DMS53 (cell line): Measurements from ENCODE around the gene PTPRQ.

Source experiments
- DNase-seq: peaks from one replicate; lab custom pipeline; 2025; lab: John Stamatoyannopoulos, UW

The PTPRQ gene

GRCh38 chr12:80472911-80473500 lies 29.0 kb downstream of the PTPRQ start:
- peak; percentile 91 for DNase-seq

GRCh38 chr12:80477521-80478145 lies 33.6 kb downstream of the PTPRQ start:
- DNase-seq = peak; percentile 34

- no peak for DNase-seq
Measured at GRCh38 chr12:80484746-80485145, 40.7 kb downstream of the PTPRQ start.

- peak; percentile 40 for DNase-seq
Measured at GRCh38 chr12:80485222-80485987, 41.4 kb downstream of the PTPRQ start.

GRCh38 chr12:80490329-80490728 lies 46.3 kb downstream of the PTPRQ start:
- DNase-seq = no peak

GRCh38 chr12:80491166-80491565 lies 47.1 kb downstream of the PTPRQ start:
- DNase-seq = no peak

GRCh38 chr12:80493466-80493865 lies 49.4 kb downstream of the PTPRQ start:
- DNase-seq = peak; percentile 59

GRCh38 chr12:80494836-80495235 lies 50.8 kb downstream of the PTPRQ start:
- no peak for DNase-seq

GRCh38 chr12:80498059-80498728 lies 54.2 kb downstream of the PTPRQ start:
- no peak for DNase-seq

GRCh38 chr12:80504389-80505163 lies 60.5 kb downstream of the PTPRQ start:
- DNase-seq = no peak

- DNase-seq = no peak
Measured at GRCh38 chr12:80509781-80510556, 65.9 kb downstream of the PTPRQ start.

- DNase-seq = no peak
Measured at GRCh38 chr12:80512781-80513180, 68.7 kb downstream of the PTPRQ start.

- DNase-seq = peak; percentile 57
Measured at GRCh38 chr12:80513211-80513610, 69.2 kb downstream of the PTPRQ start.

GRCh38 chr12:80517655-80518054 lies 73.6 kb downstream of the PTPRQ start:
- DNase-seq = no peak

GRCh38 chr12:80531646-80532045 lies 87.6 kb downstream of the PTPRQ start:
- no peak for DNase-seq

- no peak for DNase-seq
Measured at GRCh38 chr12:80539029-80539428, 95.0 kb downstream of the PTPRQ start.

GRCh38 chr12:80549298-80549697 lies 105.3 kb downstream of the PTPRQ start:
- DNase-seq = no peak

GRCh38 chr12:80551897-80552296 lies 107.9 kb downstream of the PTPRQ start:
- DNase-seq = peak; percentile 46

- DNase-seq = no peak
Measured at GRCh38 chr12:80553316-80553715, 109.3 kb downstream of the PTPRQ start.

- DNase-seq = no peak
Measured at GRCh38 chr12:80556566-80556965, 112.5 kb downstream of the PTPRQ start.

- DNase-seq = no peak
Measured at GRCh38 chr12:80559766-80560165, 115.7 kb downstream of the PTPRQ start.
